Dermis lymphatic vessel endothelial cell (primary cell): ENCODE data around the gene DOCK2. TPM values are rescaled to one million over a fixed set of nuclear protein-coding genes. Genes with fewer than 3 reads are reported as not detected.

Experiments used
- total RNA-seq: library from RNA; depleted of rRNA; stranded (reverse); fragments of >200 nt; gene quantifications from 2 replicates; pipeline ENCODE4 v1.2.1, GENCODE V29; 2014

DOCK2 gene
- total RNA-seq: 0.22 and 0.26 TPM in 2 replicates

DNA sequence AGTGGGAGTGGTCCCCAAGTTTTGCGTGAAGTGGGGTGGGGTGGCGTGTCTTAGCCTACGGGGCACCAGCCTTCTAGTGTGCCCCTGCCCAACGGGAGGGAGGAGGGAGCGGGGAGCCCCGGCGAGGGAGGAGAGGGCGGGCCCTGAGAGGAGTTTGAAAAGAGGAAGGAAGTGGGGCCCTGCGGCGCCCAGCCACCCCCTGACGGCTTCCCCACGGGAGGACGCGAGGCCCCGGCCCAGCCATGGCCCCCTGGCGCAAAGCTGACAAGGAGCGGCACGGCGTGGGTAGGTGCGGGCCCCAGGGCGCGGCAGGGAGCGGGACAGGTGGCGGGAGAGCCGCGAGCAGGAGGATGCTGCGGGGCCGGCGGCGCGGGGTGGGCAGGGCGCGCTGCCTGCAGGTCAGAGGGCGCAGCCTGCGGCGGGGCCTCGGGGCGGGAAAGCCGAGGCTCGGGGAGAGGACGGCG lies at the start of gene DOCK2:
DOCK2 (plus strand) TSS at position 191 of the 464 bp plus-strand sequence; CDS start at position 243, 52 bp downstream.

GRCh38 chr5:169980418-169981053 lies 343.5 kb downstream of the DOCK2 start, which contains the start of gene INSYN2B:
Gene INSYN2B, minus strand, starts transcription at chr5:169980495. Its CDS starts 96,597 bp downstream, at chr5:169883898.

GRCh38 chr5:170105642-170106611 lies 468.9 kb downstream of the DOCK2 start, which contains the start of gene FOXI1:
Gene FOXI1, plus strand, starts transcription at chr5:170105897. Its CDS starts 61 bp downstream, at chr5:170105958.

Other genes with a start within 250 kb of the DOCK2 start
- gene SPDL1, start 53.5 kb upstream of the DOCK2 start, total RNA-seq: 6.6 and 7.3 TPM in 2 replicates